Cardiac atrium fibroblast (primary cell): ENCODE results near the gene TRMT6. TPM values are rescaled to one million over a fixed set of nuclear protein-coding genes. Genes with fewer than 3 reads are reported as not detected.

ENCODE experiments used
- total RNA-seq: library from RNA; depleted of rRNA; stranded (reverse); fragments of >200 nt; gene quantifications from 2 replicates; pipeline ENCODE4 v1.2.3, GENCODE V29; 2015

The TRMT6 gene, protein sequence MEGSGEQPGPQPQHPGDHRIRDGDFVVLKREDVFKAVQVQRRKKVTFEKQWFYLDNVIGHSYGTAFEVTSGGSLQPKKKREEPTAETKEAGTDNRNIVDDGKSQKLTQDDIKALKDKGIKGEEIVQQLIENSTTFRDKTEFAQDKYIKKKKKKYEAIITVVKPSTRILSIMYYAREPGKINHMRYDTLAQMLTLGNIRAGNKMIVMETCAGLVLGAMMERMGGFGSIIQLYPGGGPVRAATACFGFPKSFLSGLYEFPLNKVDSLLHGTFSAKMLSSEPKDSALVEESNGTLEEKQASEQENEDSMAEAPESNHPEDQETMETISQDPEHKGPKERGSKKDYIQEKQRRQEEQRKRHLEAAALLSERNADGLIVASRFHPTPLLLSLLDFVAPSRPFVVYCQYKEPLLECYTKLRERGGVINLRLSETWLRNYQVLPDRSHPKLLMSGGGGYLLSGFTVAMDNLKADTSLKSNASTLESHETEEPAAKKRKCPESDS
- 7.1 and 9.7 TPM in 2 replicates for total RNA-seq

DNA sequence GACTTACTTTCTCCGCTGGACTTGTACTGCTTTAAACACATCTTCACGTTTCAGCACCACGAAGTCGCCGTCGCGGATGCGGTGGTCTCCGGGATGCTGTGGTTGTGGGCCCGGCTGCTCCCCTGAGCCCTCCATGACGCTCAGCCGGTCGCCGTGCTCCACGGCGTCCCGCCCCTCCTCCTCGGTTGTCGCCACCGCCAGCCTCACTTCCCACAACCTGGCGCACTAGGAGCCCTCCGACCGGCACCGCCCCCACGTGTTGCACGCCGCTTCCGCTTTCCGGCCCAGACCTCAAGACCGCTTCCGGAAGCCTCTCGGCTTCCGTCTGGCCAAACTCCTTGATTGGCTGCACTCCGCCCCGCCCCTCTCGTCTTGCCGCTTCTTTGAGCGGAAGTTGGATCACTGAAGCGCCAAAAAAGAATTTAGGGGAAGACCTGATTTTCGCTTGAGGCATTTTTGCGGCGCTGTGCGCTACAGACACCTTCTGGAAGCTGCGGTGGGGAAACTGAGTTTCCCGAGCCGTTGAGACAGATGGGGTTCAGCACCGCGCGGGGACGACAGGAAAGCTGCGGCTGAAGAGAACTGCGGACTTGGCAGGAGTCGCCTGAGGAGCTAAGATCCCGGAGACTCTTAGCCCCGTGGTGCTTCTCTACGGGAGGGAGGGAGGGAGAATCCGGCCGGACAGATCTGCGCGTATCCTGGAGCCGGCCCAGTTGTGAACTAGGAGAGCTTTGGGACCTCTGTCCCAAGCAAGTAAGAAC is at the start of gene TRMT6, which contains the start of gene MCM8:
TRMT6 (minus strand) TSS at position 263 of the 761 bp plus-strand sequence; CDS start at position 135, 128 bp downstream.
MCM8 (plus strand) TSS at position 382 of the 761 bp plus-strand sequence. CDS start 1,364 bp downstream, outside the sequence.

Other genes with a start within 250 kb of the TRMT6 start
- gene SHLD1, start 200.1 kb downstream of the TRMT6 start, total RNA-seq, result 0.72 and 2.8 TPM in 2 replicates
- 0.16 TPM in 1 of 2 replicates, not detected in the other for gene CHGB, start 39.0 kb downstream of the TRMT6 start, total RNA-seq
- 4.0 and 4.7 TPM in 2 replicates for gene MCM8, start 119 bp upstream of the TRMT6 start, total RNA-seq
- gene CRLS1, start 55.6 kb upstream of the TRMT6 start, total RNA-seq, result 36.5 and 52.5 TPM in 2 replicates
- not detected in 2 replicates for gene LRRN4, start 103.5 kb upstream of the TRMT6 start, total RNA-seq
- 1.4 and 2.3 TPM in 2 replicates for gene FERMT1, start 172.5 kb upstream of the TRMT6 start, total RNA-seq